Astrocyte of the spinal cord (primary cell): Measurements from ENCODE around the gene ATP2B3.
A peak's percentile ranks its signal among the peaks of the same experiment; 100 is the strongest.

Source experiments
- DNase-seq: peaks from one replicate; pipeline ENCODE4 v3.0.0; 2011; ENCODE audit warnings: low read depth, low spot score
- H3K4me3 ChIP-seq: 2 replicates; pipeline ENCODE4 v1.5.1; 2011; ENCODE audit warnings: low read depth, mild to moderate bottlenecking, low read length, moderate library complexity
- in situ Hi-C: cut with HindIII; loops from 2 replicates; pipeline ENCODE4 v1.10.0; 2017; ENCODE audit warnings: low sequenced_read_pairs
- TF ChIP-seq, protein P1 (sequence below): IDR thresholded peaks from 2 replicates; pipeline ENCODE4 v1.5.1; 2012; ENCODE audit warnings: low read depth, mild to moderate bottlenecking, low read length, inconsistent platforms

The ATP2B3 gene

GRCh38 chrX:153493085-153493484 is 24.4 kb upstream of the ATP2B3 start:
- no peak overlapping the region for H3K4me3 ChIP-seq
- DNase-seq: no peak
- TF ChIP-seq, protein P1, sequence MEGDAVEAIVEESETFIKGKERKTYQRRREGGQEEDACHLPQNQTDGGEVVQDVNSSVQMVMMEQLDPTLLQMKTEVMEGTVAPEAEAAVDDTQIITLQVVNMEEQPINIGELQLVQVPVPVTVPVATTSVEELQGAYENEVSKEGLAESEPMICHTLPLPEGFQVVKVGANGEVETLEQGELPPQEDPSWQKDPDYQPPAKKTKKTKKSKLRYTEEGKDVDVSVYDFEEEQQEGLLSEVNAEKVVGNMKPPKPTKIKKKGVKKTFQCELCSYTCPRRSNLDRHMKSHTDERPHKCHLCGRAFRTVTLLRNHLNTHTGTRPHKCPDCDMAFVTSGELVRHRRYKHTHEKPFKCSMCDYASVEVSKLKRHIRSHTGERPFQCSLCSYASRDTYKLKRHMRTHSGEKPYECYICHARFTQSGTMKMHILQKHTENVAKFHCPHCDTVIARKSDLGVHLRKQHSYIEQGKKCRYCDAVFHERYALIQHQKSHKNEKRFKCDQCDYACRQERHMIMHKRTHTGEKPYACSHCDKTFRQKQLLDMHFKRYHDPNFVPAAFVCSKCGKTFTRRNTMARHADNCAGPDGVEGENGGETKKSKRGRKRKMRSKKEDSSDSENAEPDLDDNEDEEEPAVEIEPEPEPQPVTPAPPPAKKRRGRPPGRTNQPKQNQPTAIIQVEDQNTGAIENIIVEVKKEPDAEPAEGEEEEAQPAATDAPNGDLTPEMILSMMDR: no peak
- in situ Hi-C loops: no loop called here

DNA sequence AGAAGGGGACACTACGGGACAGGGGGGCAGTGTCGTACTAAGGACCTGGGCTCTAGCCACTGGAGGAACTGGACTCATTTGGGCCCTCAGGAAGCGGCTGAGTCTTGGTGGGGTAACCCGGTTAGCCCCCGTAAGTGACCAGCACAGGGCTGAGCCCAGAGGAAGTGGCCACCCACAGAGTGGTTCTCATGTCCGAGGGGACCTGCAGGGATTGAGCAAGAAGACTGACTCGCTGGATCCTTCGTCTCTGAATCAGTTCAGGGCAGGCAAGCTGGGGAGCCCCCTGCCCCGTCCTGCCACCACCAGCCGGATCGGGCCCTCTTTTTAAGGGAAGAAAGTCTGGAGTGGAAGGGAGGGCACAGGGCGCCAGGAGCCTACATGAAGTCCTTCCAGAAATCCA is 23.4 kb upstream of the ATP2B3 start:
- TF ChIP-seq, protein P1: no peak
- no peak overlapping the region for H3K4me3 ChIP-seq
- DNase-seq: no peak

GRCh38 chrX:153494541-153495361 is 22.7 kb upstream of the ATP2B3 start, which contains the start of gene BGN:
BGN (plus strand) TSS chrX:153494980; CDS start chrX:153504632, 9,652 bp downstream.
- H3K4me3 ChIP-seq: peak within 1 kb of the TSS; percentile 61
- in situ Hi-C loops: no loop called here
- TF ChIP-seq, protein P1: peak; percentile 44
- peak; percentile 65 for DNase-seq

More for the DNA sequence above, 23.4 kb upstream of the ATP2B3 start:
- in situ Hi-C loops: no loop called here

GRCh38 chrX:153495362-153495751 is 22.1 kb upstream of the ATP2B3 start:
- TF ChIP-seq, protein P1: no peak
- H3K4me3 ChIP-seq: peak overlapping the region; percentile 61
- DNase-seq: peak; percentile 27
- in situ Hi-C loops: no loop called here

GRCh38 chrX:153495903-153496589 is 21.4 kb upstream of the ATP2B3 start:
- peak overlapping the region; percentile 61 for H3K4me3 ChIP-seq
- TF ChIP-seq, protein P1: no peak
- no peak for DNase-seq
- in situ Hi-C loops: no loop called here

- TF ChIP-seq, protein P1: no peak
- H3K4me3 ChIP-seq: peak overlapping the region; percentile 61
- in situ Hi-C loops: no loop called here
- DNase-seq: no peak
Measured at GRCh38 chrX:153496590-153496959, 20.9 kb upstream of the ATP2B3 start.
